Measurements from ENCODE around the gene RYR2. TPM values are rescaled to one million over a fixed set of nuclear protein-coding genes. Genes with fewer than 3 reads are reported as not detected.

Gene RYR2
- total RNA-seq, 1 donor: not detected

GRCh38 chr1:237709355-237709754, 667.4 kb downstream of the RYR2 start:
- no peak for DNase-seq (ENCODE audit: low read depth)
- TF ChIP-seq, protein P1, sequence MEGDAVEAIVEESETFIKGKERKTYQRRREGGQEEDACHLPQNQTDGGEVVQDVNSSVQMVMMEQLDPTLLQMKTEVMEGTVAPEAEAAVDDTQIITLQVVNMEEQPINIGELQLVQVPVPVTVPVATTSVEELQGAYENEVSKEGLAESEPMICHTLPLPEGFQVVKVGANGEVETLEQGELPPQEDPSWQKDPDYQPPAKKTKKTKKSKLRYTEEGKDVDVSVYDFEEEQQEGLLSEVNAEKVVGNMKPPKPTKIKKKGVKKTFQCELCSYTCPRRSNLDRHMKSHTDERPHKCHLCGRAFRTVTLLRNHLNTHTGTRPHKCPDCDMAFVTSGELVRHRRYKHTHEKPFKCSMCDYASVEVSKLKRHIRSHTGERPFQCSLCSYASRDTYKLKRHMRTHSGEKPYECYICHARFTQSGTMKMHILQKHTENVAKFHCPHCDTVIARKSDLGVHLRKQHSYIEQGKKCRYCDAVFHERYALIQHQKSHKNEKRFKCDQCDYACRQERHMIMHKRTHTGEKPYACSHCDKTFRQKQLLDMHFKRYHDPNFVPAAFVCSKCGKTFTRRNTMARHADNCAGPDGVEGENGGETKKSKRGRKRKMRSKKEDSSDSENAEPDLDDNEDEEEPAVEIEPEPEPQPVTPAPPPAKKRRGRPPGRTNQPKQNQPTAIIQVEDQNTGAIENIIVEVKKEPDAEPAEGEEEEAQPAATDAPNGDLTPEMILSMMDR (IDR thresholded peaks at IDR 0.05; ENCODE audit: insufficient read depth, low read length): no peak

GRCh38 chr1:237711281-237711680, 669.3 kb downstream of the RYR2 start:
- TF ChIP-seq, protein P1 (IDR thresholded peaks at IDR 0.05; ENCODE audit: insufficient read depth, low read length): no peak
- H3K4me3 ChIP-seq (ENCODE audit: low read depth, low read length): no peak overlapping the region
- no peak for DNase-seq (ENCODE audit: low read depth)

More at GRCh38 chr1:237709355-237709754, 667.4 kb downstream of the RYR2 start:
- H3K4me3 ChIP-seq (ENCODE audit: low read depth, low read length): no peak overlapping the region

DNA sequence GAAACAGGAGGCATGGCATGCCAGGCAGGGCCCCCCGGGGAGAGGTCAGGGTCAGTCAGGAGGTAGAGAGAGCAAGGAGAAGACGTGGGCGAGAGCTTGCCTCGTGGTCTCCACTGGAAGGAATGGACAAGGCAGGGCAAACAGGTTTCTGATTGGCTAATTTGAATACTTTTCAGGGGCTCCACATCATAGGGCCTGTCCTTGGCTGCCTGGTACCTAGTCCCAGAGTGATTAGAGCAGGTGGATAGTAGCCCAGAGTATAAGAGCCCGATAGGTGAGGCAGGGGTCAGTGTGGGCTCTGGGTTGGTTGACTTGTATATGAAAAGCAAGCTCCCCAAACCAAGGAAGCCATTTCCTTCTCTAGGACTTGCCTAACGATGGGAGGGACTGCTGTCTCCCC, 670.1 kb downstream of the RYR2 start:
- no peak for DNase-seq (ENCODE audit: low read depth)
- no peak overlapping the region for H3K4me3 ChIP-seq (ENCODE audit: low read depth, low read length)
- TF ChIP-seq, protein P1 (IDR thresholded peaks at IDR 0.05; ENCODE audit: insufficient read depth, low read length): no peak

GRCh38 chr1:237712586-237713157, 670.7 kb downstream of the RYR2 start:
- no peak for DNase-seq (ENCODE audit: low read depth)
- TF ChIP-seq, protein P1 (IDR thresholded peaks at IDR 0.05; ENCODE audit: insufficient read depth, low read length): no peak
- no peak overlapping the region for H3K4me3 ChIP-seq (ENCODE audit: low read depth, low read length)

DNA sequence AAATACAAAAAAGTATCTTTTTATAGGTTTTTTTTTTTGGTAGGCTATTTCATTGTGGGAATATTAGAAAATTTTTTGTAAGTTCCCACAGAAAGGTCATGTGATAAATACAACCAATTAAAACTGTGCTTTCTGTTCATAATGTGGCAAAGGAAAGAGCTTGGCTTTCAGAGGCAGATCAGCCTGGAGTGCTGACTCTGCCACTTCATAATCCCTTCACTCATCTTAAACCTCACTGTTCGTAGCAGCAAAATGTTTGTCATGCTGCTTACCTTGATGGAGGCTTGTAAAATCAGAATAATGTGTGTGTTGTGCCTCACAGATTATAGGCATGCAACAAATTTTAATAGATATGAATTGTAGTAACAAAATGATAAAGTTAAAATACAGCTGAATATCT, 671.9 kb downstream of the RYR2 start:
- no peak overlapping the region for H3K4me3 ChIP-seq (ENCODE audit: low read depth, low read length)
- DNase-seq (ENCODE audit: low read depth): no peak
- TF ChIP-seq, protein P1 (IDR thresholded peaks at IDR 0.05; ENCODE audit: insufficient read depth, low read length): no peak

DNA sequence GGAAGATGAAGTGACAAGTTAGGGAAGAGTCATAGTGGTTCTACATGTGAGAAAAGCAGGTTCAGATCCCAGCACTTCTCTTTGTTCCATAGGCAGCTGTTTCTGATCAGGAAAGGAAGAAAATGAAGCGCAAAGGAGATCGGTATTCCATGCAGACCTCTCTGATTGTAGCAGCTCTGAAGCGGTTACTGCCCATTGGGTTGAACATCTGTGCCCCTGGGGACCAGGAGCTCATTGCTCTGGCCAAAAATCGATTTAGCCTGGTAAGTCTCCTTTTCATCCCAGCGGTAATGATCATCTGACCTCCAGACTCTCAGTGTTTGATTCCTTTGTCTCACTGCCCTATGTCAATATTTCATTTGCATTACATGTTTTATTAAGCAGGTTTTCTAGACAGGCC, 675.1 kb downstream of the RYR2 start:
- DNase-seq (ENCODE audit: low read depth): no peak
- TF ChIP-seq, protein P1 (IDR thresholded peaks at IDR 0.05; ENCODE audit: insufficient read depth, low read length): no peak
- H3K4me3 ChIP-seq (ENCODE audit: low read depth, low read length): no peak overlapping the region

GRCh38 chr1:237730826-237731350, 688.9 kb downstream of the RYR2 start:
- no peak overlapping the region for H3K4me3 ChIP-seq (ENCODE audit: low read depth, low read length)
- TF ChIP-seq, protein P1 (IDR thresholded peaks at IDR 0.05; ENCODE audit: insufficient read depth, low read length): no peak
- DNase-seq (ENCODE audit: low read depth): no peak

Data from fibroblast of the aortic adventitia (primary cell).